SKM-1 treated with dmso at 0.1 percent for 144 hours (cell line): ENCODE results near the gene HYAL3.
"Not testable (repeated sequence)": the region's sequence is repeated elsewhere in the genome, so short reads cannot be mapped to it uniquely, and the experiment has no call there.

Experiments
- DNase-seq: peaks from one replicate; lab custom pipeline; 2025; ENCODE audit not compliant: unreplicated experiment; lab: John Stamatoyannopoulos, UW

The HYAL3 gene

DNA sequence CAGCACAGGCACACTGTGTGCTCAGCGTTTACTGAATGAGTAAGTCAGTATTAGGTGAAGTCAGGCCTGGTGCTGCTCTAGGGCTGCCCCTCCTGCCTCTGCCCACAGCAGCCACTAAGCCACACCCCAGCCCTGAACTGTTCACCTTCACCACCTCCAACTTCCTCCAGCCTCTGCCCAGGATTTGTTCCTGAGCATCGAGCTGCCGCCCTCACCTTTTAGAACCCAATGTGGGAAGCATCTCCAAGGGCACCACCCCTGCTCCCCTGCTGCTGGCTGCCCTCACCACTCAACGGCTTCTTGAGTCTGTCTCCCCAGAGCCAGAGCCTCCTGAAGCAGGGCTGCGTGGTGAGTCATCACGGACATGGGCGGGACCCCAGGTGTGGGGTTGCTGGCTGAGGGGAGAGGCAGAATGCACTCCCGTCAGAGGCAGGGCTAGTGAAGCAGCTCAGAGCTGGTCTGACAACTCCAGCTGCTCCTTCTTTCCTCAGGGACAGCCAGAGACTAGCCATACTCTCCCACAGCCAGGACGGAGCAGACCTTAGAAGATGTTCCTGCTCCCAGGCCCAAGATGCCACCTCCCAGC, 17.5 kb upstream of the HYAL3 start:
- DNase-seq, result no peak

DNA sequence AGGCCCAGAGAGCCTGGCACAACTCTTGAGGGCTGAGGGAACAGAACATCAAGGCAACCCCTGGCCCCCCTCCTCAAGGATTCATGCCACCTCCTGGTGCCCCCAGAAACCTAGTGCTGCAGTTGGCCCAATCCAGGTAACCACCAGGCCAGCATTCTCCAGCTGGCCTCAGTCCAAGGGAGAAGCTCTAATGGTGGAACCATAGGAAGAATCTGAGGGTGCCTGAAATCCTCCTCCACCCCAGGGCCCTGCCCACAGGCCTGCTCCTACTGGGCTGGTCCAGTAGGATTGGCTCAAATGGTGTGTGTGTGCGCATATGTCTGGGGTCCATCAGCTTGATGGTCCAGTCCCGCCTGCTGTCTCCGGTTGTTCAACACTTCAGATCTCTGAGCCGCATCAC, 15.6 kb upstream of the HYAL3 start:
- no peak for DNase-seq

DNA sequence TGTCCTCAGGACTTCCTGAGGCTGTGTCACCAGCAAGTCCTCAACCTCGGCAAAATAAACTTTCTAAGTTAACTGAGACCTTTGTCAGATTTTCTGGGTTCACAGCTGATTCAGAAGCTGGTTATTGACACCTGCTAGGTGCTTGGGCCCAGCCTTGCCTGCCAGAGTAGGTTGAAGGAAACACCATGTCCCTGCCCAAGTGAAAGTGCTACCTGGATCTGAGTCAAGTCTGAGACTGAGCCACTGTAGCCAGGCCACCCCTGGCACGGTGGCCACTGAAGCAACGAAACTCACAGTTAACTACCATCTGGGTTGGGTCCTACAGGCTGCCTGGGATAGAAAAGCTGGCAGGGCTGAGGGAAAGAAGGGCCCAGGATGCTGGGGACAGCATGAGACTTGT, 15.1 kb upstream of the HYAL3 start:
- no peak for DNase-seq

DNA sequence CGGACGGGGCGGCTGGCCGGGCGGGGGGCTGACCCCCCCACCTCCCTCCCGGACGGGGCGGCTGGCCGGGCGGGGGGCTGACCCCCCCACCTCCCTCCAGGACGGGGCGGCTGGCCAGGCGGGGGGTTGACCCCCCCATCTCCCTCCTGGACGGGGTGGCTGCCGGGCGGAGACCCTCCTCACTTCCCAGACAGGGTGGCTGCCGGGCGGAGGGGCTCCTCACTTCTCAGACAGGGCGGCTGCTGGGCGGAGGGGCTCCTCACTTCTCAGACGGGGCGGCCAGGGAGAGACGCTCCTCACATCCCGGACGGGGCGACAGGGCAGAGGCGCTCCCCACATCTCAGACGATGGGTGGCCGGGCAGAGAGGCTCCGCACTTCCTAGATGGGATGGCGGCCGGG, 12.8 kb upstream of the HYAL3 start:
- DNase-seq, result not testable (repeated sequence)

DNA sequence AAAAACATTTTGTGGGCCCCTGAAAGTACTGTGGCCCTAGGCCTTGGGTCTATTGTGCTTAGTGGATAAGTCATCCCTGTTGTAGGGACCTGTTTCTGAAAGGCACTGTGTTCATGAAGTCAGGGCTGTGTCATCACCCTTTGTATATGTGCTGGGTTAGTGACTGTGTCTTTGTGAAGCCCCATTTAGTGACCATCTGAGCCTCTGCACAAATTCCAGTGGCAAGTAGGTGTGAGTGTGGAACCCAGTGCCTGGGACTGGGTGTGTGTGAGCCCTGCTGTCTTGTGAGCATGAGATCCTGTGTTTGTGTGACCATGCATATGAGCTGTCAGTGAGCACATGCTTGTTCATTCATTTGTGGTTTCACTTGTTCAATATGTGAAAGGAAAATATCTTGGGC, 5.4 kb upstream of the HYAL3 start:
- DNase-seq, result no peak

DNA sequence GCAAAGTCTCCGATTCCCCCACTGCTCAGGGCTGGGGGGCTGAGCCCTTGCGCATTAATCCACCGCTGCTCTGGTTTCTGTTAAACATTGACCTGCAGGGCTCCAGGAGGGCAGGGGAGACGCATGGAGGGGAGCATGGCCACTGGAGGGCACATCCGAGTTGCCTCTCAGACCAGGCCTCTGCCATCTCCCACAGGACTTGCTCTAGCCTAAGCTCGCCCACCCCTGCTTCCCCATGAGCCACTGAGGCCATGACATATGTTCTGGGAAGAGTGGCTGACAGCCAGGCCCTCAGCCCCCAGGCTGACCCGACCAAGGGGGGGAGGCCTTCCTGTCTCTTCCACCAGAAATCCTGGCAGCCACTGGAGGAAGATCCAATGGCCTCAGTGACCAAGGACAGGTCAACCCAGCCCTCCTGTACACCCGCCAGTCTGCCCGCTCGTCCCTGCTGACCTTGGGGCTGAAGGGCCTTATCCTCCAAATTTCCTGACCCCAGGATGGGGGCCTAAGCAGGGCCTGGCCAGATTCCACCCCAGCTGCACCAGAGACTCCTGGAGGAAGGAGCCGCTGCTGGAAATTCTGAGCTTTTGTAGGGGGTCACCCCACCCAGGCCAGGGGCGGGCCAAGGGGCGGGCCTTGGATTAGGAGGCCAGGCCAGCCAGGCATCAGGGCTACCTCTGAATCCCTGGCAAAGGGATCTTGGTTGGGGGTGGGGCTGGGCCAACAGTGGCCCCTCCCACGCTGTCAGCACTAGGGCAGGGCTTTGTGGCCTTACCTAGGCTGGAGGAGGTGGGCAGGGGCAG, 4.0 kb upstream of the HYAL3 start, which contains the start of gene HYAL1:
Gene HYAL1, minus strand, starts transcription at position 562 of the 803 bp plus-strand sequence. CDS start 618 bp downstream, outside the sequence.
- no peak for DNase-seq

DNA sequence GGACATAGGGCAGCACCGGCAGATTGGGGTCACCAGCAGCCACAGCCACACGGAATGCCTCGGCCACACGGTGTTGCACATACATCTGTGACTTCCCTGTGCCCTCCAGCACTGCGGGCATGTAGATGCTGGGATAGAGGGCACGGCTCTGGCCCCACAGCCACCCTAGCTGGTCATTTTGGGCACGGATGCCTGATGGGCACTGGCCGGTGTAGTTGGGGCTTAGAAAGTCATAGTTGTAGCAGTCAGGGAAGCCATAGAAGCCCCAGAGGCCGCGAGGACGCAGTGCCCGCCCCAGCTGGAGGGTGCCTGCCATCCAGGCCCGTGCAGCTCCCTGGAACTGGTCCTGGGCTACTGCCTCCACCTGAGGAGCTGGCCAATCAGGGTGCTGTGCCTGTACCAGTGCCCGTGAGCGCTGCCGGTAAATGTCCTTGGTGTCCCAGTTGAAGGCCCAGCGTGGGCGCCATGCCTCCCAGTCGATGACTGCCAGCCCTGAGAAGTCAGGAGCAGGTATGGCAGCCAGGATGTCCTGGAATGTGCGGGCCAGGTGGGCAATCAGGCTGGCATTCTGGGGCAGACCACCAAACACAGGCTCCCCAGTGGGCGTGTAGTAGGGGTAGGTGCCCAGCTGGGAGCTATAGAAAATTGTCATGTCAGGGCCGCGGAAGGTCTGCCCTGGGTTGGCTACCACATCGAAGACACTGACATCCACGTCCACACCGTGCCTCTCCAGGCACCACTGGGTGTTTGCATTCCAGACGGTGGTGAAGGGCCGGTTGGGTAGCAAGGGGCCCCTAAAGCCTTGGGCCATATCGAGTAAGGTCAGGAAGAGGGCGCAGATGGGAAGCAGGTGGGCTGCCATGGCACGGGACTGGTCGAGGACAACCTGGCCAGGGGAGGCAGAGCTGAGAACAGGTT, 3.1 kb upstream of the HYAL3 start:
- DNase-seq, result no peak

DNA sequence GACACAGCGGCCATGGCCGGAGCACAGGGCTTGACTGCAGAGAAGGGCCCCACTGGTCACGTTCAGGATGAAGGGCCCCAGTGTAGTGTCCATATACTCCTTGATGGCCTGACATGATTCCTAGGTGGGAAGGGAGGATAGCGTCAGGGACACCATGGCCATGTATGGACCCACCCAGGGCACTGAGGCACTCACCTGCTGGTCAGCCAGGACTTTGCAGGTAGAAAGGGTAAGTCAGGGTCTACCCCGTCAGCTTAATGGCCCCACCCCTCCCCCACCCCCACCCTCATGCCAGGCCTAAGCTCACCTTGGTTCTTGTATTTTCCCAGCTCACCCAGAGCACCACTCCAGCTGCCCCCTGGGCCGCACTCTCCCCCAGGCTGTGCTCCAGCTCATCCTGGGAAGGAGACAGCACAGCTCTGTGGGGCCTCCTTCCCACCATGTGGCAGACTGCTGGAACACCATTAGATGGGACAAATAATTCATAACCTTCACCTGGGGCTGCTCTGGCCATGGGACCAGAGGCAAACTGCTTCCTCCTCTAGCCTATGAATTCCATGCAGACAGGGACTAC, 1.6 kb upstream of the HYAL3 start:
- no peak for DNase-seq

DNA sequence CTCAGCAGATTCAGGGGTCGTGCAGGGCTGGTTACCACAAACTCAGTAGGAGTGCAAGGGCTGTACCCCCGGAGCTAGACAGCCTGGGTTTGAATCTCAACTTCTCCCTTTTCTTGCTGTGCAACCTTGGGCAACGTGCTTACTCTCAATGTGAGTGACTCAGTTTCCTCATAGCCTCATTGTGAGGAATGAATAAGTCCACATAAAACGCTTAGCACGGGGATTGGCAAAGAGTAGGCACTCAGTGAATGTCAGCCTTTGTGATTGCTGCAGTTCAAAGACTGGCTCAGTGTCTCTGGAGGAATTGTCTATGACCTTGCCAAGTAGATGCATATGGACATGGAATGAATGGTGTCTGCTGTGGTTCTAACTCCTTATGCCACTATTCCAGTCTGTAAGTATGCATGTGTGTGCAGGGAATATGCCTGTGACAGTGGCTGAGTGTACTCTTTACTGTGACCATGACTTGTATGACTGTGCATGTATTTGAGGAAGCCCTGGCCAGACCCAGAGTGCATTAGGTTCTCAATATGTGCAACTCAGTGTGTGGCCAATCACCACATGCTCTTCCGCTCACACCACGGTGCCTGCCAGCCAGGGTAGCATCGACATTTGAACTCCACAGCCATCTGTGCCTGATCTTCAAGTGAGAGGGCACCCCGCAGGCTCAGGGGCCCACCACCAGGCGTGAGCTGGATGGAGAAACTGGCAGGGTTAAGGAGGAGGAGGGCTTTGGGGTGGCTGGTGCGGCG, 900 bp upstream of the HYAL3 start:
- DNase-seq, result peak; percentile 77

DNA sequence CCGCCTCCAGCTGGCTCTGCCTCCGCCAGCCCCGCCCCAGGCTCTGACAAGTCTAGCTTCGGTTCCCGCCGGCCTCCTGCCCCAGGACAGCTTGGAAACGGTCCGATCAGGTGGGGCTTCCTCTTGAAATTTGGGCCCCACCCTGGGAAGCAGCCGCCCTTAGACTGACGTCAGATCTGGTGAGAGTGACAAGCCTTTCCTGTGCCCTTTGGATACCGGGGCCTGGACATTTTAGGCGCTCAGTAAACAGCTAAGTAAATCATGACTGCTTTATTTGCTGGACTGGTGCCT, 378 bp upstream of the HYAL3 start:
- no peak for DNase-seq

DNA sequence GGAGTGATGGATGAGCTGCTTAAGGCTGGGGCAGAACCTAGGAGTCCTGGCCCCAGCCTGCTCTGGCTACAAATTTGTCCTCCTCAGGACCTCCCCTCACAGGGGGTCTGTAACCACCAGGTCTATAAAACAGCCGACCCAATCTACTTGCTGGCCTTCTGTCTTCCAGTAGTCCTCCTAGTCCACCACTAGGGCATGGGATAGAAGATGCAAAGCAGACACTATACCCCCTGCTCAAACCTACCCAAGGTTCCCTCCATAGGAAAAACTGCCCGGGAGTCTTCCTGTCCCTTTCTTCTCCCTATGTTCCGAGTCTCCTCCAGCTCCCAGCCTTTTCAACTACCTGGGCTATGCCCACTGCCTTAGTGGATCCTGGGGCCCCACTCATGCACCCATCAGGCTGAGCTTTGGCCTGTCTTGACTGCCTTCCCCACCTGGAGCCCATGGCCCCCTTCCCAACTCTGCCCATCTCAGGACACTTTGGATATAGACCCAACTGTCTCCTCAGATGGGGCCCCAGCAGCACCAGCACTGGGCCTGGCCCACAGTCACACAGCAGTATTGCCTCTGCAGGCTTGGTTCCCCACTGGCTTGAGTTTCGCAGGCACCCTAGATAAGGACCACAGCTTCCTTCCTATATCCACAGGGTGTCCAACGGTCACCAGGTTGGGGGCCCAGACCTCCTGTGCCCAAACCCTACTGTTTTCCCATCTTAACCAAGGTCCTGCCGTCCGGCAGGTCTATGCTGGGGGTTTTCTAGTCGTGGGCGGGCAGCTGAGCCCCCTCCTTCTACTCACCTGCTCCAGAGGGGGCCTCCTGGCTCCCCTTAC, 1.1 kb downstream of the HYAL3 start:
- peak; percentile 24 for DNase-seq

DNA sequence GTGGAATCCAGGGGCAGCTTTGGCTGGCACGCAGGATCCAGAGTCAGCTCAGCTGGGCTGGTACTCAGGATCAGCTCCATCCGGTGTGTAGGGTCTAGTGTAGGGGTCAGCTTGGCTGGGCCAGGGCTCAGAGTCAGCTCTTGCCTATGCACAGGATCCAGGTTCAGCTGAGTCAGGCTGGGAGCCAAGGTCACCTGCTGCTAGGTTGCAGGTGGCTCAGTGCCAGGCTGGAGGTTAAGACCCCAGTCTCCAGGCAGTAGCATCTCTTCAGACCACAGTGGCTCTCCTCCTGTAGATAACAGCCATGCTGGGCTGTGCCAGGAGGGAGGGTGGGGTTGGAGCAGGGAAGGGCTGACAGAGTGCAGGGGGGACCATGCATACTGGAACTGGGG, 1.8 kb downstream of the HYAL3 start:
- DNase-seq, result no peak

DNA sequence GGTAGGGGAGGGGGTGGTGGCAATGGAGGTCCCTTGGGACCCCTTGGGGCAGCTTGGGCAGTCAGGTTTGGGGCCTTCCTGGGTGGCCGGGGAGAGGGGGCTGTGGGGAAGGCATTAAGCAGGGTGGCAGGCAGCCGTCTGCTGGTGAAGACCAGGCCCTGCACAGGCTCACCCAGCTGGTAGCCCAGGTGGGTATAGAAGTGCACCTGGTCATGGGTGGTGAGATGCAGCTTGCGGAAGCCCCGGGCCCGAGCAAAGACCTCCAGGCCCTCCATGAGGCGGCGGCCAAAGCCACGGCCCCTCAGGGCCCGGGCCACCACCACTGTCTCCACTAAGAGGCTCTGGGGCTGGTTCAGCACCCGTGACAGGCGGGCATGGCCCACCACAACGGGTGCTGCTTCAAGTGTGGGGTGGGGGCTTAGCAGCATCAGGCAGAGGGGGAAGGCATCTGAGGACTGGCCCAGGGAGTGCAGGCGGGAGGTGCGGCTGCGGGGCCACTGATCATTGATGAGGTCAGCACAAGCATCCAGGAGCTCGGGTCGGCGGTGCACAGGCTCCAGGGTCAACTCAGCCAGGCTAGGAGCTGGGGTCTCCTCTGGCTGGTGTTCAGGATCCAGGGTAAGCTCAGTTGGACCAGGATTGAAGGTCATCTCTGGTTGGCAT, 2.4 kb downstream of the HYAL3 start:
- no peak for DNase-seq

DNA sequence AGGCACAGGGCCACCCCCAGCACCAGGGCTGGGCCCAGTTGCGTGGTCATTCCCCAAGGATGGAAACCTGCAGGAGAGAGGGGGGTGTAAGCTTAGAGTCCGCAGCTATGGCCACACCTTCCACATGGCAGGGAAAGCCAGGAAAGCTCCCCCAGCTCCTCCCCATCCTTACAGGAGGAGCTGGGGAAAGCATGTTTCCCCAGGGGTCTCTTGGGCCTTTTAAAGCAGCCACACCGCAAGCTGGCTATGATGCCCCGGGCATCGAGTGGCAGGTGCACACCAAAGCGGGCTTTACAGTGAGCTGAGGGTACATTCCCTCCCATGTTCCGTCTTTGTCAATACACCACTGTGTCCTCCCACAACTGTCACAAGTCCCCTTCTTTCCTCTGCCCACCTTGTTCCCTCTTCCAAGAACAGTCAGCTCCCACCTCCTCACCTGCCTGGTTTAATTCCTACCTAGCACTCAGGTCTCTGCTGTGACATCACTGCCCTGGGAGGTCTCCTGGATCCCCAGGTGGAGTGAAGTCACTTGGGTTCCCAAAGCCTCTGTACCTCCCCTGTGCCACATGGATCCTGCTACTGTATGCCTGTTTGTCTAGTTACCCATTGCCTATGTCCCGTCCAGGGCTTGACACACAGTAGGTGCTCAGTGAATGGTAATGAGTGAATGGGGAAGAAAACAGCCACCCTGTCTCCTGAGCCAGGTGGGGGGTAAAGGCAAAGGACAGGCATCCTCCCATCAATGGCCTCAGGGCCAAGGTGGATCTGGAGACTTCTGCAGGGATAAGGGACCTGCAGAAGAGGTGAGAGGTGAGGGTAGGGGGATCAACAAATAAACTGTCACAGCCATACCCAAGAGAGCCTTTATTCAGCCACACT, 3.4 kb downstream of the HYAL3 start:
- DNase-seq, result no peak

DNA sequence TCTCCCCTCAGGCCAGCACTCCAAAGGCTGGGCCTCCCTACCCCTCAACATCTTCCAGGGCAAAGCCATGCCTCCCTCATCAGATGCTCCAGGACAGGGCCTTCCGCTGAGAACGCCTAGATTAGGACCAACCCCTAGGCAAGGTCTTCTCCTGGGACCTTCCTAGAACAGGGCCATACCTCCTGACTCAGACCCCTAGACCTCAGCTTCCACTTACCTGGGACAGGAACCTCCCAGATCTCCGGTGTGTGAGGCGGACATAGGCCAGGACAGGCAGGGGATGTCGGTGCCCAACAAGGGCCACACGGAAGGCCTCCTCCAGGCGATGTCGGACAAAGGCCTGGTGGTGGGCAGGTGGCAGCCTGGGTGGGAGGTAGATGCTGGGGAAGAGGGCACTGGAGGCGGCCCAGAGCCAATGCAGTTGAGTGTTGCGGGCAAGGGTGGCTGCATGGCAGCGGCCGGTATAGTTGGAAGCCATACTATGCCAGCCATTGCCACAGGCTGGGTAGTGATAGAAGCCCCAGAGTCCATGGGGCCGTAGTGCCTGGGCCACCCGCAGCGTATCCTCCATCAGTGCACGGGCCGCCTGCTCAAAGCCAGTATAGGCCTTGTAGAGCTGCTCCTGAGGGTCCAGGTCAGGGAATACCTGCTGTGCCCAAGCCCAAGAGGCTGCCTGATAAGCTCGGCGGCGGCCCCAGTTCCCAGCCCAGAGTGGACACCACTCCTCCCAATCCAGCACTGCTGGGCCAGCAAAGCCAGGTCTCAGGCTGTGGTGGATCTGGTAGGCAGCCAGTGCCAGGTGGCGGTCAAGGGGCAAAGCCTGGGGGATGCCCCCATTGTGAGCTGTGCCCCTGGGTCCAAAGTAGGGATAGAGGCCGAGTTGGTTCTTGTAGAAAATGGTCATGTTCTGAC, 4.5 kb downstream of the HYAL3 start:
- no peak for DNase-seq

DNA sequence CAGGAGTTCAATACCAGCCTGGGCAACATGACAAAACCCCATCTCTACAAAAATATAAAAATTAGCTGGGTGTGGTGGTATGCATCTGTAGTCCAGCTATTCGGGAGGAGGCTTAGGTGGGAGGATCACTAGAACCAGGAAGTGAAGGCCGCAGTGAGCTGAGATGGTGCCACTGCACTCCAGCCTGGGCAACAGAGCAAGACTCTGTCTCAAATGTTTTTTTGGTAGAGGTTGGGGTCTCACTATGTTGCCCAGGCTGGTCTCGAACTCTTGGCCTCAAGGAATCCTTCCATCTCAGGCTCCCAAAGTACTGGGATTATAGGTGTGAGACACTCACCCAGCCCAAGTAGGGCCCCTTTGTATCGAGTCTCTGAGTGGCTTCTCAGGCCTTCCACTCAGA, 5.1 kb downstream of the HYAL3 start:
- no peak for DNase-seq

DNA sequence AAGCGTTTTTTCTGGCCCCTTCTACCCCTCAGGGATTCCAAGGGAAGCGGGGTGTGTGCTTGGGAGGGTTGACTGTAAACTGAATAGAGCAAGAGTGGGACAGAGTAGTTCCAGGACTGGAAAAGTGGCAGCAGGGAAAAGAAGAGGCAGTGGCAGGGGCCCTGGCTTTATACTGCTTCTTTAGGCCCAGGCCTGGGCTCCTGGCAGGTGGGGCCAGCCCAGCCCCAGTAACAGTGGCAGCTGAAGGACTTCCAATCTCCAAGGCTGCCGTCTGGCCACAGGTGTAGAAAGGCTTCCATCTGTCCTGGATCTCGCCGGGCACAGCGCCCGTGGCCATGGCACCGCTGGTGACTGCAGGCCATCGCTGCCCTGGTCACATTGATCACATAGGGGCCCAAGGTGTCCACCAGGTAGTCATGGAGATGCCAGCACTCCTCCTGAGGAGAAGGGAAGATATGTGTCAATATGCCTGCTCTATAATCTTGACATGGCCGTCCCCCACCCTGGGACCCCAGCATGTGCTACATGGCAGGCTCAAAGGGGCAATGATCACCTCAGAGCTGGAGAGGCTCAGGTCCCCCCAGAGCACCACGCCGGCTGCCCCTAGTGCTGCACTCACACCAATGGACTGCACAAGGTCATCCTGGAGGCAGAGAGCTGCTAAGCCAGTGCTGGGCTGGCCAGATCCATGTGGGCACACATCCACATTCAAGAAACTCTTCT, 6.0 kb downstream of the HYAL3 start:
- no peak for DNase-seq
